ENCODE data around the gene EMID1. TPM values are rescaled to one million over a fixed set of nuclear protein-coding genes. Genes with fewer than 3 reads are reported as not detected.
A peak's percentile ranks its signal among the peaks of the same experiment; 100 is the strongest.

Gene EMID1
- total RNA-seq, 2 experiments from 2014 or later: not detected

DNA sequence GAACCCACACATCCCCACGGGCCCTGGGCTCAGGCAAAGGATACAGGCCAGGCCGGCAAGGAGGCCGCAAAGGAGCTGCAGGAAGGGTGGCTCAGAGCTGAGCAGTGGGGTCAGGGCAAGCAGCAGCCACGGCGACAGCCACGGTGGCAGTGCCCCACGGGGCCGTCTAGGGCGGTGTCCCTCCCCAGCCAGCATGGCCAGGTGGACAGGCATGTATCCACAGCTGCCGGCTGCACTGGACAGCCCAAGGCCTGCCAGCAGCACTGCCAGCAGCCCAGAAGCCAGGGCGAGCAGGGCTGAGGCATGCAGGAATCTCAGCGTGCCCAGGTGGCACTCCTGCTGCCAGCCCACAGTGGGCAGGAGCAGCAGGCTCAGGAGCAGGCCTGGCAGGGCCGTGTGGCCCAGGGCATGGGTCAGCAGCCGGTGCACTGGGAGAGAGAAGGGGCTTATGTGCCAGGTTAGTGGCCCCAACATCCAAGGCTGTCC, 58.1 kb downstream of the EMID1 start:
- H3K27me3 Mint-ChIP-seq (ENCODE audit: low read depth): no peaks in the 10 kb centered on the region
- DNase-seq (no peak), ATAC-seq (no peak)
- peaks cover 15% of the 10 kb centered on the region for H3K4me1 Mint-ChIP-seq (ENCODE audit: low read depth)
- ChIA-PET POLR2A (no interaction called here), CTCF (no interaction called here)
- peaks cover 24% of the 10 kb centered on the region for H3K36me3 Mint-ChIP-seq (ENCODE audit: low read depth)
- no peaks in the 10 kb centered on the region for H3K9me3 Mint-ChIP-seq (ENCODE audit: insufficient read depth)
- H3K27ac Mint-ChIP-seq: no peak overlapping the region
- H3K4me3 Mint-ChIP-seq: no peak overlapping the region

DNA sequence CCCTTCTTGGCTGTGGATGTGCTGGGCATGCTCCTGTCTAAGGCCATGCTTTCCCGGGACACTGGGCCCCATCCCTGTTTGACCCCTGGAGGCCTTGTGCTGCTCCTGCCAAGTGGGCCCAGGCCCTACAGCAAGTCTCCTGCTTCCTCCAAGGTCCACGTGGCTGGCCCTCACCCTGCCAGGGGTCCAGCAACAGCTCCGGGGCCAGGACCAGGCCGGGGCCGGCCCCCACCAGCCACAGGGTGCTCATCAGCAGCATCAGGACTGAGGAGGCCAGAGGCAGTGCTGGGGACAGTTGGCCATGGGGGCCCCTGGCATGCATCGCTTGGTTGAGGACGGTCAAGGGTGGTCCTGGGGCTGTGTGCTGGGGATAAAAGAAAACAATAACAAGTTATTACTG, 59.6 kb downstream of the EMID1 start:
- Mint-ChIP-seq H3K4me3 (no peak overlapping the region), H3K27me3 (ENCODE audit: low read depth) (no peaks in the 10 kb centered on the region), H3K27ac (no peak overlapping the region), H3K36me3 (ENCODE audit: low read depth) (peaks cover 39% of the 10 kb centered on the region), H3K4me1 (ENCODE audit: low read depth) (peaks cover 20% of the 10 kb centered on the region), H3K9me3 (ENCODE audit: insufficient read depth) (no peaks in the 10 kb centered on the region)
- POLR2A ChIA-PET: interaction anchor here (0.6 kb wide), 1 partner anchor 29 kb away, joined by 3 read pairs; no protein-coding TSS in a partner anchor
- ATAC-seq (no peak), DNase-seq (no peak)
- CTCF ChIA-PET: no interaction called here

DNA sequence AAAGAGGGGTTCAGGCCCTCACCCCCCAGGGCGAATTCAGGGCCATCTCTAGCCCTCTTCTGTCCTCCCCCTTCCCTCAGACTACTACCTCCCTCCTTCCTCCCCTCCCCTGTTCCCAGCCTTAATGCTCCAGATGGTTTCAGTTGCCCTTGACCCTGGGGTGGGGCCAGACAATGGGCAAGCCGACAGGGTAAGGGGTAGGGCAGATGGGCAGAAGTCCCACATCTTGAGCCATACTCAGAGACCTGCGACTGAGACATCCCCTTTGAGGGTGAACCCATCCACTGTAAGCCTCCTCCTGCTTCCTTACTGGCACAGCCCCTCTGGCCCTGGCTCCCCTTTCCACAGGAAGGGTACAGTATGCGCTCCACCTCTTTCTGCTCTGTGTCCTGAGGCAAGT, 60.2 kb downstream of the EMID1 start:
- no peak for DNase-seq
- POLR2A ChIA-PET: interaction anchor here (0.6 kb wide), 1 partner anchor 30 kb away, joined by 3 read pairs; no protein-coding TSS in a partner anchor
- Mint-ChIP-seq H3K9me3 (ENCODE audit: insufficient read depth) (no peaks in the 10 kb centered on the region), H3K27ac (no peak overlapping the region), H3K4me1 (ENCODE audit: low read depth) (peaks cover 26% of the 10 kb centered on the region), H3K4me3 (peak overlapping the region; percentile 87), H3K36me3 (ENCODE audit: low read depth) (peaks cover 45% of the 10 kb centered on the region), H3K27me3 (ENCODE audit: low read depth) (no peaks in the 10 kb centered on the region)
- CTCF ChIA-PET: no interaction called here
- no peak for ATAC-seq

DNA sequence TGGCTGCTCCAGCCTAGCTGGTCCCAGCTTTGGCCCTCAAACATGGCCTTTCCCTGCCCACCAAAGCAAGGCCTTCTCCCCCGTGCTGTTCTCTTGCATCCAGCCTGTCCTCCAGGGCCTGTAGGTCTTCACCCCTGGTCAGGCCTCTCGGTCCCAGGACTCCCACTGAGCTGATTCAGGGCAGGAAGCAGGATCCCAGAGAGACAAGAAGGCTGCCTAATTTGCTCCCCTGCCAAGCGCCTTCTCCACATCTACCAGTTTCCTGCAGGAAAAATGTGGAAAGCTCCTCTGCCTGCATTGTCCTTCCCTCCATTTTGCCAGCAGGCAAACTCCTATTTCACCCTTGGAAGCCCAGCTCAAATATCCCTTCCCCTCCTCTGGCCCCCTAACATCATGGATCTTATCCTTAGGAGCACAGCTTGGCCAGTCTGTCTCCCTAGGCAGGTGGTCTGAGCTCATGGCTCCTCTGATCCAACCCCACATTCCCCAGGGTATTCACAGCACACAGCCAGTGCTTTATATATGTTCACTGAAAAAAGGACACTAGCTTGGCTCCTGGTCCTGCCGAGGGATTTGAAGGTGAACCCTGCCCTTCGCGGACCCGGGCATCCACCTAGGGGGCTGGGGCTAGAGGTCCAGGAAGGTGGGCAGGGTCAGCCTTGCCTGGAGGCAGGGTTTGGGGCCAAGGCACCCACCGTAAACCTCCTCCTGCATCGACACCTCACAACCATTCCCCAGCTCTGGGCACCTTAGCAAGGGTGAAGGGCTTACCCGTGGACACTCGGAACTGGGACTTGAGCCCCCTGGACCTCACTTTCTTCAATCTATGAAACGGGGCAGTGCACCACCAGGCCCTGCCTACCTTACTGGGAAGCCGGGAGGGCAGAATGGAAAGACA, 61.1 kb downstream of the EMID1 start:
- peaks cover 35% of the 10 kb centered on the region for H3K4me1 Mint-ChIP-seq (ENCODE audit: low read depth)
- POLR2A ChIA-PET: interaction anchor here (0.6 to 1.0 kb wide), 3 partner anchors 8 to 64 kb away, joined by 3 to 5 read pairs (median 3); no protein-coding TSS in a partner anchor
- CTCF ChIA-PET: interaction anchor here (1.2 to 2.1 kb wide), 2 partner anchors 10 to 21 kb away, joined by 3 to 7 read pairs; no protein-coding TSS in a partner anchor
- no peak for ATAC-seq
- peaks cover 53% of the 10 kb centered on the region for H3K36me3 Mint-ChIP-seq (ENCODE audit: low read depth)
- H3K27me3 Mint-ChIP-seq (ENCODE audit: low read depth): no peaks in the 10 kb centered on the region
- peak overlapping the region; percentile 87 for H3K4me3 Mint-ChIP-seq
- peak overlapping the region; percentile 100 for H3K27ac Mint-ChIP-seq
- no peak for DNase-seq
- H3K9me3 Mint-ChIP-seq (ENCODE audit: insufficient read depth): no peaks in the 10 kb centered on the region

DNA sequence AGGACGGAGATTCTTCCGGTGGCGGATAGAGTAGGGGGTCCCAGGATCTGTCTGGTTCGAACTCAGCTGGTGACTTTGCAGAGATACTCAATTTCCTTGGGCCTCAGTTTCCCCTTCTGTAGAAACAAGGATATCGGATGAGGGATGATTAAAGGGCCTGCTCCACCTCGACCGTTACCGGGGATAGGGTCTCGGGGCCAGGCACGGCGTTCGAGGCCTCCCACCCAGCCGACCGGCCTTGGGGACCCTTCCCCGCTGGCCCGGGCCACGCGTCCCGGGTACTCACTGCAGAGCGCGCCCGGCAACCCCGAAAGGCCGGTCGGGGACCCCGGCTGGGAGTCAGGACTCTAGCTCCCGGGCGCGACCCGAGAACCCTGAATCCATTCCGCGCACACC, 61.8 kb downstream of the EMID1 start:
- H3K4me3 Mint-ChIP-seq: peak overlapping the region; percentile 87
- ATAC-seq (no peak), DNase-seq (no peak)
- peak overlapping the region; percentile 100 for H3K27ac Mint-ChIP-seq
- H3K9me3 Mint-ChIP-seq (ENCODE audit: insufficient read depth): no peaks in the 10 kb centered on the region
- CTCF ChIA-PET: interaction anchor here (1.2 to 2.1 kb wide), 2 partner anchors 11 to 22 kb away, joined by 3 to 7 read pairs; no protein-coding TSS in a partner anchor
- H3K27me3 Mint-ChIP-seq (ENCODE audit: low read depth): no peaks in the 10 kb centered on the region
- POLR2A ChIA-PET: interaction anchor here (0.6 to 1.0 kb wide), 3 partner anchors 17 to 65 kb away, joined by 3 to 5 read pairs (median 5); no protein-coding TSS in a partner anchor
- H3K36me3 Mint-ChIP-seq (ENCODE audit: low read depth): peaks cover 57% of the 10 kb centered on the region
- H3K4me1 Mint-ChIP-seq (ENCODE audit: low read depth): peaks cover 41% of the 10 kb centered on the region

DNA sequence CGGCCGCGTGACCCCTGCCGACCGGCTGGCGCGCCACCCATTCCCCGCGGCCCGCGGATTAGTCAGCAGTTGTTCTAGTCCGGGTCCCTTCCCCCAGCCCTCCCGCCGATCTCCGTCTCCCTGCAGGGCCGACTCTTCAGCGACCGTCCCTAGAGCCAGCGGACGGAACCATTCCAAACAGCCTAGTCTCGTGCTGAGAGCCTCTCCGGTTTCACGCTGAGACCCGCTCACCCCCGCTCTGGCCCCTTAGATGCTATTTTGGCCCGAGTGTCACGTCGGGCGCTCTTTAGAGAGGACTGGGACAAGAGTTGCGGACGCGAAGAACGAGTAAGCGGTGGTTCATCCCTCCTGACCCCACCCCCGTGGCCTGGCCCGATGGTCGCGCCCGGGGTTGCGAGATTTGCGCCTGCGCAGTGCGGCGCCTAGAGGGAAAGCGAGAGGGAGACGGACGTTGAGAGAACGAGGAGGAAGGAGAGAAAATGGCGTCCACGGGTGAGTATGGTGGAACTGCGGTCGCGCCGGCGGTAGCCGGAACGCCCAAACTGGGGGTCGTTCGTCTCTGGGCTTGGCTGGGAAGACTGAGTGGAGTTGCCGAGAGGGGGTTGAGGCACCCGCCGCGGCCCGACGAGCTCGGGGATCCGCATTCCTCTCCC, 62.3 kb downstream of the EMID1 start, which contains the start of the genes EWSR1 and RHBDD3:
Gene EWSR1, plus strand, starts transcription at position 411 of the 653 bp plus-strand sequence. Its CDS starts 69 bp downstream, at position 480.
Gene RHBDD3, minus strand, starts transcription at position 124 of the 653 bp plus-strand sequence. CDS start 2,355 bp downstream, outside the sequence.
- peak within 1 kb of the TSS; percentile 100 for H3K27ac Mint-ChIP-seq
- peaks cover 62% of the 10 kb centered on the region for H3K36me3 Mint-ChIP-seq (ENCODE audit: low read depth)
- H3K4me3 Mint-ChIP-seq: peak within 1 kb of the TSS; percentile 87
- ChIA-PET POLR2A (interaction anchor here (0.6 to 1.1 kb wide), 9 partner anchors 17 to 151 kb away, joined by 3 to 6 read pairs (median 4); partner anchors contain the start of gene AP1B1), CTCF (interaction anchor here (2.1 kb wide), 1 partner anchor 22 kb away, joined by 7 read pairs; no protein-coding TSS in a partner anchor)
- DNase-seq (peak; percentile 95), ATAC-seq (peak; percentile 87)
- H3K4me1 Mint-ChIP-seq (ENCODE audit: low read depth): peaks cover 47% of the 10 kb centered on the region
- H3K9me3 Mint-ChIP-seq (ENCODE audit: insufficient read depth): no peaks in the 10 kb centered on the region
- H3K27me3 Mint-ChIP-seq (ENCODE audit: low read depth): no peaks in the 10 kb centered on the region

DNA sequence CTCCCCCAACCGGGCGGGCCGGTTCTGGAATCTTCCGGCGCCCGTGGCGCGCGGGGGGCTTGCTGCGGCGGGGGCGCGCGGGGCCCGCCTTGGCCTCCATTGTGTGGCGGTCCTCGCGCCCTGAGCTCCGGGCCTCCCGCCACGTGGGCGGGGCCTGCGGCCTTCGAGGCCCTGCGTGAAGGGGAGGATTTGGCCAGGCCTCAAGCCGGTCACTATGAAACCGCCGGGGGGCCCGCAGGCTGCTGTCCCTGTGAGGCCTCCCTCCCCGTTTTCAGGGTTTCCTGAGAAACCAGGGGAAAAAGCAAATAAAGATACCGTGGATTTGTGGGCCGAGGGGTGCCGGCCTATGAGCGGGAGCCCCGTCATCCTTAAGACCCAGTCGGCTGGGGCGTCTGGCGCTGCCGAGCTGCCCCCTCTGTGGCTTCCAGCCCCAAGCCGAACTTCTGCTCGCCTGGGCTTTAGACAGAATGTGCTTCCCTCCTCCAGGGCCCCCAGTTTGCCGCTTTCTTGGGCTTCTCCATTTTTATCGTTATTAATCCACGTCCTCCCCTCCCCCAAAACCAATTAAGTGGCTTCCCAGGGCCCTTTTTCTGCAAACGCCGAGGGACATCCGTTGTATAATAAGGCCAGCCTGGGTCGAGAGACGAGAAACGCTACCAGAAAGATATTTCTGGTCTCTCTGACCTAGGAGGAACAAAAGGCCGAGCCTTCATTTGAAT, 63.0 kb downstream of the EMID1 start:
- DNase-seq: peak; percentile 49
- H3K4me3 Mint-ChIP-seq: peak overlapping the region; percentile 87
- H3K27me3 Mint-ChIP-seq (ENCODE audit: low read depth): no peaks in the 10 kb centered on the region
- peak overlapping the region; percentile 100 for H3K27ac Mint-ChIP-seq
- no peaks in the 10 kb centered on the region for H3K9me3 Mint-ChIP-seq (ENCODE audit: insufficient read depth)
- H3K36me3 Mint-ChIP-seq (ENCODE audit: low read depth): peaks cover 67% of the 10 kb centered on the region
- POLR2A ChIA-PET: interaction anchor here (0.7 to 1.1 kb wide), 7 partner anchors 8 to 152 kb away, joined by 3 to 6 read pairs (median 4); partner anchors contain the start of gene AP1B1
- H3K4me1 Mint-ChIP-seq (ENCODE audit: low read depth): peaks cover 53% of the 10 kb centered on the region
- CTCF ChIA-PET: interaction anchor here (2.1 kb wide), 1 partner anchor 23 kb away, joined by 7 read pairs; no protein-coding TSS in a partner anchor
- peak; percentile 29 for ATAC-seq

DNA sequence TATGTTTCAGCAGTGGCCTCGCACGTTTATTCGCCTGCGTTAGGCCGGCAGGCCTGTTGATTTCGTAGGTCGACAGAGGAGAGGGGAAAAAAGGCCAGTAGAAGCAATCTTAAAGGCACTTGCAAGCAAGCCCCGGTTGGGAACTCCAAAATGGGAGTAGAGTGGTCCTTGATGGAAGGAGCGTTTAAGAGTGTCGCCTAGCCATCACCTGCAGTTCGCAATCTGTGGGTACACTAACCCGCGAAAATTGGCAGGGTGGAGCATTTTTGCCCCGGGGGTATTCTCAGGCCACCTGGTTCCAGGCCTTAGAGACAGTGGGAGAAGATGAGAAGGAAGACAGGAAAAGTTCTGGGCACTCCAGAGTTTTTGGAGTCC, 63.5 kb downstream of the EMID1 start:
- POLR2A ChIA-PET: interaction anchor here (0.9 to 1.2 kb wide), 4 partner anchors 7 to 44 kb away, joined by 3 to 7 read pairs (median 4); partner anchors contain the start of gene GAS2L1

DNA sequence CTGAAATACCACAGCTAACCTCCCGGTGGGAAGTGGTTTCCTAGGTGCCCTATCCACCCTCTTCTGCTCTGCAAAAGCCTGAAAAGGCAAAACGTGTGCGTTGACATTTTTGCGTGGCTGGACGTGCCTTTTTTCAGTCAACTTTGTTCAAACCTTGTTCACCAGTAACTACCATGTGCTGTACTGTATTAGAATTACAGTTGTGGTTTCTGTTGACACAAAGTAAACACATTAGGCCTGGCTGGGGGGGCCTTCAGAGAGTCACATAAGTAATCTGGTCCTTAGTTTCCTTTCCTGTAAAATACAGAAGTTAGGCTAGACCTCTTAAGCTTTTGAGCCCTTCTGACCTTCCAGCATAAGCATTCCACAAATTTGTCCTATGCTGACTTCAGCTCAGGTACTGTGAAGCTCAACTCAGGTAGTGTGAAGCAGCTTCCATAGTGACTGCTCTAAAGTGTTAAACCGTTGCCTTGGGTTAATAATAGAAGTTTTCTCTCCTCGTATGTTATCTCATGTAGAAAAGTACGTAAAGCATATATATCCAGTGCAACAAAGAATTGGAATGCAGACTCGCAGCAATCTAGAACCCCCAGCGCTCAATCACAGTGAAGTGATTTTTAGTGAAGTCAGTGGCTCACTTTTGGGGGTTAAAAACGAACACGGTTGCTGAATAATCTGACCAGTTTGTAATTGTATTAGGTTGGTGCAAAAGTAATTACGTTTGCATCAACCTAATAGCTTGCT, 64.2 kb downstream of the EMID1 start:
- POLR2A ChIA-PET: interaction anchor here (1.1 to 1.3 kb wide), 3 partner anchors 10 to 37 kb away, joined by 3 to 7 read pairs (median 3); partner anchors contain the start of gene GAS2L1
- H3K4me1 Mint-ChIP-seq (ENCODE audit: low read depth): peaks cover 63% of the 10 kb centered on the region

More for the DNA sequence above, 63.5 kb downstream of the EMID1 start:
- DNase-seq: no peak
- CTCF ChIA-PET: no interaction called here
- ATAC-seq: no peak
- Mint-ChIP-seq H3K27me3 (ENCODE audit: low read depth) (no peaks in the 10 kb centered on the region), H3K4me3 (peak overlapping the region; percentile 87), H3K36me3 (ENCODE audit: low read depth) (peaks cover 72% of the 10 kb centered on the region), H3K9me3 (ENCODE audit: insufficient read depth) (no peaks in the 10 kb centered on the region), H3K4me1 (ENCODE audit: low read depth) (peaks cover 59% of the 10 kb centered on the region), H3K27ac (peak overlapping the region; percentile 100)

More for the DNA sequence above, 64.2 kb downstream of the EMID1 start:
- CTCF ChIA-PET: interaction anchor here (0.7 to 1.0 kb wide), 2 partner anchors 24 to 37 kb away, joined by 3 read pairs; partner anchors contain the start of gene GAS2L1
- H3K27ac Mint-ChIP-seq: peak overlapping the region; percentile 100
- H3K9me3 Mint-ChIP-seq (ENCODE audit: insufficient read depth): no peaks in the 10 kb centered on the region
- peak overlapping the region; percentile 87 for H3K4me3 Mint-ChIP-seq
- peak; percentile 44 for DNase-seq
- H3K27me3 Mint-ChIP-seq (ENCODE audit: low read depth): no peaks in the 10 kb centered on the region
- peaks cover 76% of the 10 kb centered on the region for H3K36me3 Mint-ChIP-seq (ENCODE audit: low read depth)
- ATAC-seq: no peak

All from activated CD8-positive, alpha-beta T cell treated with anti-CD3 and anti-CD28 coated beads, Interleukin-2, amount 10 ng/mL, durations not matched to agents 7 days and 5 days (primary cell).